ENCODE data around the gene ANKRD39.

DNA sequence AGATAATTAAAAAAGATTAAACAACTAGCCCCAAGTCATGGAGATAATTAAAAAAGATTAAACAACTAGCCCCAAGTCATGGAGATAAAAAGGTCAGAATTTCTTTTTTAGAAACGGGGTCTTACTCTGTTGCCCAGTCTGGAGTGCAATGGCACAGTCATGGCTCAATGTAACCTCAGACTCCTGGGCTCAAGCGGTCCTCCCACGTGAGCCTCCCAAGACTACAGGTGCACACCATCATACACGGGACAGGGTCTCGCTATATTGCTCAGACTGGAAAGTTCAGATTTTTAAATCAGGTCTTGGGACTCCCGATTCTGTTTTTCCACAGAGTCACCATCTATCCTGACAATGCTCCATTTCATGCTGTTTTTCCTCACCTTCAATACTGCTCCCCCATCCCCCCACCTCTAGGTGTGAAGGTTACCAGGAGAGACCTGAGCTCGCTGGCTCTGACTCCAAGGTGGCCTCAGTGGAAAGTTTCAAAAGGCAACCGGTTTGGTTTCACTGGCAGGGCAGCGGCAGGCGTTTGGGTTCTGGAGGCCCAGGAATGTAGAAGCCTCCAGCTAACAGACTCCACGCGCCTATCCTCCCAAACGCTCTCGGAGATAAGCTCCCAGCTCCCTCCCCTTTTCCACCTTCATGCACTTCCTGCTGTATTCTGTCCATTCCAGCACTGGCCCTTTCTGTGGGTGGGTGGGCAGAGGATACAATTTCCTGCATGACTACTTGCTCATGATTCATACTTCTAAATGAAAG, 15.0 kb upstream of the ANKRD39 start:
- TF ChIP-seq, protein P1, sequence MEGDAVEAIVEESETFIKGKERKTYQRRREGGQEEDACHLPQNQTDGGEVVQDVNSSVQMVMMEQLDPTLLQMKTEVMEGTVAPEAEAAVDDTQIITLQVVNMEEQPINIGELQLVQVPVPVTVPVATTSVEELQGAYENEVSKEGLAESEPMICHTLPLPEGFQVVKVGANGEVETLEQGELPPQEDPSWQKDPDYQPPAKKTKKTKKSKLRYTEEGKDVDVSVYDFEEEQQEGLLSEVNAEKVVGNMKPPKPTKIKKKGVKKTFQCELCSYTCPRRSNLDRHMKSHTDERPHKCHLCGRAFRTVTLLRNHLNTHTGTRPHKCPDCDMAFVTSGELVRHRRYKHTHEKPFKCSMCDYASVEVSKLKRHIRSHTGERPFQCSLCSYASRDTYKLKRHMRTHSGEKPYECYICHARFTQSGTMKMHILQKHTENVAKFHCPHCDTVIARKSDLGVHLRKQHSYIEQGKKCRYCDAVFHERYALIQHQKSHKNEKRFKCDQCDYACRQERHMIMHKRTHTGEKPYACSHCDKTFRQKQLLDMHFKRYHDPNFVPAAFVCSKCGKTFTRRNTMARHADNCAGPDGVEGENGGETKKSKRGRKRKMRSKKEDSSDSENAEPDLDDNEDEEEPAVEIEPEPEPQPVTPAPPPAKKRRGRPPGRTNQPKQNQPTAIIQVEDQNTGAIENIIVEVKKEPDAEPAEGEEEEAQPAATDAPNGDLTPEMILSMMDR (IDR thresholded peaks at IDR 0.05 in 8 of 11, conservative IDR thresholded peaks at IDR 0.05 in 3 of 11), result no peak
- TF ChIP-seq POLR2A (IDR thresholded peaks at IDR 0.05) (no peak), POLR2AphosphoS5 (IDR thresholded peaks at IDR 0.05) (no peak)
